CD14-positive monocyte (primary cell): Measurements from ENCODE around the gene NQO2. TPM values are rescaled to one million over a fixed set of nuclear protein-coding genes. Genes with fewer than 3 reads are reported as not detected.

Experiments used
- DNase-seq, 3 donors: peaks; one replicate each; pipeline ENCODE4 v3.0.0-alpha.2; 2011 to 2022
- H2AFZ ChIP-seq: 2 replicates; pipeline ENCODE4 v1.6.0; 2012; ENCODE audit warnings: mild to moderate bottlenecking, low read depth, low read length, inconsistent platforms; ENCODE audit not compliant: insufficient read depth, poor library complexity, severe bottlenecking
- H3K27ac ChIP-seq, 2 donors: 1 replicate in 1 of 2; 2 replicates in 1 of 2; pipeline ENCODE4 v1.5.1; 2012 to 2013; ENCODE audit warnings: low read length in 2 of 2, control low read depth in 1 of 2, inconsistent platforms in 1 of 2, low read depth in 1 of 2, mild to moderate bottlenecking in 1 of 2
- H3K27me3 ChIP-seq, 2 donors: one replicate each; pipeline versions ENCODE4 v1.6.0 to v1.6.1; 2011 to 2013; ENCODE audit warnings: low read length in 2 of 2; ENCODE audit not compliant: control insufficient read depth in 2 of 2, insufficient read depth in 2 of 2
- H3K36me3 ChIP-seq, 2 donors: replicated peaks in 1 of 2; 1 replicate in 1 of 2; 2 replicates in 1 of 2; pipeline versions ENCODE4 v1.5.1 to v1.6.1; 2012 to 2013; ENCODE audit warnings: low read length in 2 of 2, control low read depth in 1 of 2, inconsistent platforms in 1 of 2, mild to moderate bottlenecking in 1 of 2; ENCODE audit not compliant: insufficient read depth in 2 of 2, control insufficient read depth in 1 of 2
- H3K4me1 ChIP-seq, 2 donors: 1 replicate in 1 of 2; 2 replicates in 1 of 2; pipeline versions ENCODE4 v1.5.1 to v1.6.1; 2012 to 2013; ENCODE audit warnings: low read length in 2 of 2, control low read depth in 1 of 2, inconsistent platforms in 1 of 2, mild to moderate bottlenecking in 1 of 2, moderate library complexity in 1 of 2; ENCODE audit not compliant: insufficient read depth in 2 of 2, control insufficient read depth in 1 of 2
- H3K4me2 ChIP-seq: replicated peaks from 2 replicates; pipeline ENCODE3; 2012; ENCODE audit warnings: low read length, moderate library complexity, mild to moderate bottlenecking; ENCODE audit not compliant: poor library complexity, severe bottlenecking; ENCODE audit errors: extremely low read depth
- H3K4me3 ChIP-seq, 3 experiments: fragments of 200-600 bp in 1 of 3; sonication (generic) in 1 of 3; replicated peaks in 1 of 3; 1 replicate in 2 of 3; 2 replicates in 1 of 3; pipeline ENCODE4 v1.5.1; 2011 to 2013; ENCODE audit warnings: low read length in 3 of 3, mild to moderate bottlenecking in 3 of 3, control low read depth in 2 of 3, low read depth in 2 of 3, inconsistent platforms in 1 of 3, moderate library complexity in 1 of 3
- H3K79me2 ChIP-seq: 2 replicates; pipeline ENCODE4 v1.6.0; 2012; ENCODE audit warnings: mild to moderate bottlenecking, control low read depth, inconsistent platforms, low read length, moderate library complexity; ENCODE audit not compliant: insufficient read depth
- H3K9ac ChIP-seq: 2 replicates; pipeline ENCODE4 v1.6.0; 2017; ENCODE audit warnings: low read length, mild to moderate bottlenecking; ENCODE audit not compliant: insufficient read depth, poor library complexity, severe bottlenecking
- H3K9me3 ChIP-seq, 2 donors: replicated peaks in 1 of 2; 1 replicate in 1 of 2; 2 replicates in 1 of 2; pipeline versions ENCODE4 v1.5.1 to v1.6.1; 2012 to 2013; ENCODE audit warnings: low read length in 2 of 2, control low read depth in 1 of 2; ENCODE audit not compliant: control insufficient read depth in 1 of 2, insufficient read depth in 1 of 2
- H4K20me1 ChIP-seq: 2 replicates; pipeline ENCODE4 v1.6.0; 2012; ENCODE audit warnings: mild to moderate bottlenecking, low read length, control low read depth, moderate library complexity; ENCODE audit not compliant: insufficient read depth
- H3K27ac Mint-ChIP-seq, 7 donors: one replicate each; pipeline ENCODE4 v1.8.0; 2020; ENCODE audit warnings: mild to moderate bottlenecking in 7 of 7, mixed read lengths in 7 of 7, moderate library complexity in 6 of 7, inconsistent platforms in 2 of 7
- H3K27me3 Mint-ChIP-seq, 3 donors: one replicate each; pipeline ENCODE4 v1.8.0; 2021 to 2022; ENCODE audit warnings: low read depth in 3 of 3, mild to moderate bottlenecking in 3 of 3, mixed read lengths in 3 of 3, moderate library complexity in 3 of 3, inconsistent platforms in 1 of 3
- H3K36me3 Mint-ChIP-seq, 2 donors: one replicate each; pipeline ENCODE4 v1.8.0; 2020; ENCODE audit warnings: mixed read lengths in 2 of 2, inconsistent platforms in 1 of 2, mild to moderate bottlenecking in 1 of 2
- H3K4me1 Mint-ChIP-seq: one replicate; pipeline ENCODE4 v1.8.0; 2020; ENCODE audit warnings: mild to moderate bottlenecking, mixed read lengths
- H3K4me3 Mint-ChIP-seq, 2 donors: one replicate each; pipeline ENCODE4 v1.8.0; 2020; ENCODE audit warnings: mild to moderate bottlenecking in 2 of 2, mixed read lengths in 2 of 2, moderate library complexity in 1 of 2
- H3K9me3 Mint-ChIP-seq, 7 donors: one replicate each; pipeline ENCODE4 v1.8.0; 2020 to 2022; ENCODE audit warnings: mixed read lengths in 7 of 7, mild to moderate bottlenecking in 6 of 7, moderate library complexity in 6 of 7, inconsistent platforms in 2 of 7
- WGBS: methylation state at CpG from one replicate; pipeline ENCODE4 v1.1.5; 2013; ENCODE audit warnings: missing lambda C conversion rate; ENCODE audit not compliant: insufficient coverage; 5-methylcytosine and 5-hydroxymethylcytosine counted together
- intact Hi-C, 2 donors: fragments of 100-400 bp; cut with micrococcal nuclease; formaldehyde crosslinking; loops; one replicate each; pipeline versions ENCODE4 v1.15.0 to v1.15.1; 2023
- polyA plus RNA-seq, 3 donors: library from polyadenylated mRNA; depleted of rRNA in 1 of 3; unstranded in 2 of 3; stranded (reverse) in 1 of 3; fragments of 300-500 nt in 2 of 3; fragments of >200 nt in 1 of 3; fragmentation: Illumina TruSeq in 2 of 3; gene quantifications; 1 replicate in 2 of 3; 2 replicates in 1 of 3; pipeline ENCODE4 v1.2.3, GENCODE V29; 2012 to 2021
- TF ChIP-seq, protein P1 (sequence below): fragments of 200-600 bp; IDR thresholded peaks from one replicate; pipeline ENCODE4 v1.8.0; 2022; ENCODE audit warnings: antibody characterized with exemption, mild to moderate bottlenecking

Gene NQO2
- polyA plus RNA-seq, 3 donors = 30.0 to 281 (median 146) TPM

DNA sequence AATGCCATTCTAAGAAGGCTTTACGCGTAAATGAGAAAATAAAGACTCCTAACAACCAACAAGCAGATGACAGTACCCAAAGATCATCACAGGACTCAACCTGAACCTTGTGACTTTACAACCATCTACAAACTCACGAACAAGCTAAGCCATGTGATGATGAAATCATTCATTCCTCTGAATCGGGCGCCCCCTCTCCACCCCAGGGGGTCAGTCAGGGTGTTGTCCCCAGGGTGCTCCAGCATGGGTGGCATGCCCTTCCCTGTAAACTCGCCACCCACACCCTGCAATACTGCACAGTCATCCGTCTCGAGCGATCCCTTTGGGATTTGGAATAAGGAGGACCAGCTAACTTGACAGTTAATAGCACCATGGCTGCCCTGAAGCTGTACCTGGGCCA, 40.9 kb upstream of the NQO2 start:
- peak overlapping the region; percentile 23 to 30 for H3K27ac ChIP-seq
- H3K4me1 ChIP-seq = peaks cover 25 to 33% of the 10 kb centered on the region in 2 donors
- H3K9ac ChIP-seq = peak overlapping the region; percentile 32
- H3K4me3 ChIP-seq = peak overlapping the region in 1 of 3 experiments; percentile 23
- H3K36me3 ChIP-seq = peaks cover 13 to 41% of the 10 kb centered on the region in 2 donors
- H3K9me3 ChIP-seq = no peaks in the 10 kb centered on the region
- peak in 1 of 3 donors; percentile 26 for DNase-seq
- peak overlapping the region; percentile 70 for H2AFZ ChIP-seq
- TF ChIP-seq, protein P1, sequence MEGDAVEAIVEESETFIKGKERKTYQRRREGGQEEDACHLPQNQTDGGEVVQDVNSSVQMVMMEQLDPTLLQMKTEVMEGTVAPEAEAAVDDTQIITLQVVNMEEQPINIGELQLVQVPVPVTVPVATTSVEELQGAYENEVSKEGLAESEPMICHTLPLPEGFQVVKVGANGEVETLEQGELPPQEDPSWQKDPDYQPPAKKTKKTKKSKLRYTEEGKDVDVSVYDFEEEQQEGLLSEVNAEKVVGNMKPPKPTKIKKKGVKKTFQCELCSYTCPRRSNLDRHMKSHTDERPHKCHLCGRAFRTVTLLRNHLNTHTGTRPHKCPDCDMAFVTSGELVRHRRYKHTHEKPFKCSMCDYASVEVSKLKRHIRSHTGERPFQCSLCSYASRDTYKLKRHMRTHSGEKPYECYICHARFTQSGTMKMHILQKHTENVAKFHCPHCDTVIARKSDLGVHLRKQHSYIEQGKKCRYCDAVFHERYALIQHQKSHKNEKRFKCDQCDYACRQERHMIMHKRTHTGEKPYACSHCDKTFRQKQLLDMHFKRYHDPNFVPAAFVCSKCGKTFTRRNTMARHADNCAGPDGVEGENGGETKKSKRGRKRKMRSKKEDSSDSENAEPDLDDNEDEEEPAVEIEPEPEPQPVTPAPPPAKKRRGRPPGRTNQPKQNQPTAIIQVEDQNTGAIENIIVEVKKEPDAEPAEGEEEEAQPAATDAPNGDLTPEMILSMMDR = no peak
- Mint-ChIP-seq H3K27ac (peak overlapping the region; percentile 76 to 89 (median 86)), H3K36me3 (peaks cover 36 to 55% of the 10 kb centered on the region in 2 donors), H3K4me1 (peaks cover 35% of the 10 kb centered on the region), H3K4me3 (no peak overlapping the region), H3K27me3 (no peaks in the 10 kb centered on the region), H3K9me3 (no peaks in the 10 kb centered on the region)
- H3K4me2 ChIP-seq = peak overlapping the region; percentile 37
- intact Hi-C loops = no loop called here
- peaks cover 39% of the 10 kb centered on the region for H3K79me2 ChIP-seq
- no peaks in the 10 kb centered on the region for H3K27me3 ChIP-seq
- peaks cover 9% of the 10 kb centered on the region for H4K20me1 ChIP-seq
- 59% methylated on average over 3 of the region's 9 CpGs for WGBS

DNA sequence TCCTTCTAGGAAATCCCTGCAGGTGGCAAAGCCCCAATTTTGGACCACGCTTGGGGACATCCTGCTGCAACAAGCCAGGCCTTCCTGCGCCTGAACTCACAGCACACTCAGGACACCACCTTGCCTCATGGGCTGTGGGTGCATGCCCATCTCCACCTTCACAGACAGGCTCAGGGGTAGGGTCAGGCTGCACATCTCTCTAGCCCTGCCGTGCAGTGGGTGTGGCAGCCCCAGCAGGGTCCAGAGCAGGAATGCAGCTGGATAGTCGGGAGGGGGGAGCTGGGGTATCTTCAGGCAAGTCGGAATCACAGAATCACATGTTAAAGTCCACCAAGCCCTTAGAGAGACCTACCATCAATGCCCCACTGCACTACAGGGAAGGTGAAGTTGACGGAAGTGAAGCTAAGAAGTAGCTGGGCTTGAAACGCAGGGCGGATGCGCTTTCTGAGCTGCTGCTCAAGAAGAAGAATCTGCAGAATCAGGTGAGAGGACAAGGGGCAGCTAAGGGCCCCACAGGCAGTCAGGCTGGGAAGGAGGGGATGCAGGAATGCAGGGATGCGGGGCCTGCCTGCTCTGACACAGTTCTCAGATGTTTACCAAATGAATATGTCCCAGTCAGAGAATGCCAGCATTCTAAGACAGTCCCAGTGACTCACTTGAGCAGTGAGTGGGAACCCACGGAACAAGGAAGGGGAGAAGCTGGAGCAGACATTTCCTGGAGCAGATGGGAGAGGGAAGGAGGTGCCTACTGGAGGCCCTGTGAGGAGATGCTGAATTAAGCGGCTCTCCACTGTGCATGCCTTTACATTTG, 39.6 kb upstream of the NQO2 start:
- DNase-seq = no peak
- Mint-ChIP-seq H3K27me3 (no peaks in the 10 kb centered on the region), H3K4me3 (no peak overlapping the region), H3K27ac (peak overlapping the region in 2 of 7 donors; percentile 37 to 68), H3K36me3 (peaks cover 27 to 43% of the 10 kb centered on the region in 2 donors), H3K4me1 (peaks cover 35% of the 10 kb centered on the region), H3K9me3 (no peaks in the 10 kb centered on the region)
- TF ChIP-seq, protein P1 = no peak
- Histone ChIP-seq H3K4me2 (no peak overlapping the region), H3K27ac (no peak overlapping the region), H4K20me1 (peaks cover 9% of the 10 kb centered on the region), H3K4me3 (no peak overlapping the region), H3K4me1 (peaks cover 25 to 33% of the 10 kb centered on the region in 2 donors), H3K9ac (no peak overlapping the region), H3K27me3 (no peaks in the 10 kb centered on the region), H3K36me3 (peaks cover 13 to 28% of the 10 kb centered on the region in 2 donors), H2AFZ (no peak overlapping the region), H3K79me2 (peaks cover 50% of the 10 kb centered on the region), H3K9me3 (no peaks in the 10 kb centered on the region)
- intact Hi-C loops = no loop called here
- WGBS = 91% methylated on average over 10 of the region's 12 CpGs
